OCI-LY3 (cell line): Measurements from ENCODE around the gene SRPK3.
"Not testable (repeated sequence)": the region's sequence is repeated elsewhere in the genome, so short reads cannot be mapped to it uniquely, and the experiment has no call there.

Experiments used
- H2AFZ ChIP-seq: fragments of 200-600, 300-600 bp; shearing (Covaris generic); 2 replicates; pipeline ENCODE4 v1.6.0; 2014; ENCODE audit warnings: antibody characterized with exemption, low read depth, low read length
- H3K27ac ChIP-seq: fragments of 200-600, 300-600 bp; sonication (generic); 2 replicates; pipeline ENCODE4 v1.5.1; 2014; ENCODE audit warnings: mild to moderate bottlenecking, low read length, moderate library complexity, mixed read lengths
- H3K27me3 ChIP-seq: fragments of 200-600, 300-600 bp; sonication (generic); 2 replicates; pipeline ENCODE4 v1.6.1; 2014; ENCODE audit warnings: low read depth, low read length, mixed read lengths
- H3K36me3 ChIP-seq: fragments of 200-600, 300-600 bp; sonication (generic); replicated peaks from 2 replicates; pipeline ENCODE3; 2014; ENCODE audit warnings: low read depth, low read length, mixed read lengths
- H3K4me1 ChIP-seq: fragments of 300-600, 200-600 bp; sonication (generic); 2 replicates; pipeline ENCODE4 v1.6.1; 2014; ENCODE audit warnings: low read length, mixed read lengths
- H3K4me2 ChIP-seq: fragments of 200-600, 300-600 bp; sonication (generic); 2 replicates; pipeline ENCODE4 v1.6.1; 2014; ENCODE audit warnings: low read length, mixed read lengths
- H3K4me3 ChIP-seq: fragments of 300-600, 200-600 bp; sonication (generic); 2 replicates; pipeline ENCODE4 v1.5.1; 2014; ENCODE audit warnings: antibody characterized with exemption, mild to moderate bottlenecking, low read length, moderate library complexity
- H3K79me2 ChIP-seq: fragments of 300-600, 200-600 bp; shearing (Covaris generic); 2 replicates; pipeline ENCODE4 v1.6.1; 2014; ENCODE audit warnings: mild to moderate bottlenecking, low read length, mixed read lengths
- H3K9ac ChIP-seq: fragments of 300-600, 200-600 bp; shearing (Covaris generic); 2 replicates; pipeline ENCODE4 v1.6.0; 2014; ENCODE audit warnings: mild to moderate bottlenecking, low read length, moderate library complexity
- H3K9me3 ChIP-seq: fragments of 200-600, 300-600 bp; shearing (Covaris generic); 2 replicates; pipeline ENCODE4 v1.6.1; 2014; ENCODE audit warnings: low read length, mixed read lengths; ENCODE audit not compliant: insufficient read depth
- H4K20me1 ChIP-seq: fragments of 200-600, 300-600 bp; sonication (generic); 2 replicates; pipeline ENCODE4 v1.6.1; 2016; ENCODE audit warnings: low read length, mixed read lengths; ENCODE audit not compliant: insufficient read depth
- CTCF ChIP-seq: fragments of 200-600, 300-600 bp; sonication (generic); IDR thresholded peaks from 2 replicates; pipeline ENCODE4 v1.5.1; 2014; ENCODE audit warnings: antibody characterized with exemption, low read length, low read depth
- EZH2phosphoT487 ChIP-seq: fragments of 200-600 bp; shearing (Covaris generic); IDR thresholded peaks from 2 replicates; pipeline ENCODE4 v1.6.1; 2018; ENCODE audit warnings: antibody characterized with exemption, mixed run types, low read depth

The SRPK3 gene

DNA sequence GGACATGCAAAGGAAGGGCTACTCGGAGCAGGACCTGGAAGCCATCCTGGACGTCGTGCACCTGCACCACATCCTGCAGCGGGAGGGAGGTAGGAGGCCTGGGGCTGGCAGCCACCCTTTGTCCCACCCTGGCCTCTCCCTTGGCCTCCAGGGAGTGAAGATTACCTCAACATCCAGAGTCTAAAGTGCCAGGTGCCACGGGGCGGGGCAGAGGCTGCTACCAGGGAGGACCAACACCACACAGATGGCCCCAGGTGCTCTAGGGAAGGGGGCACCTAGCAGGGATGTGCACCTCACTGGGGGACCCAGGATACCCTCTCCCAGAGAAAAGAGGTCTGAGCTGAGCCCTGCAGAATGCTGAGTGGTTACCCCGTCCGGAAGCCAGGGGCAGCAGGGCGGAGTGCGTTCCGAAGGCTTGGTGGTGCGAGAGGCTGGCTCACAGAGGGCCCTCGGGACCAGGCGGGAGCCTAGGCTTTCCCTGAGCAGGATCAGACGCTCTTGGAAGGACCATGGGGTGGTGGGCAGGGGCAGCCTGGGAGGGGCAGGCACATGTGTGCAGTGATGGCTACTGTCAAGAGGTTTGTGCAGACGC lies 40.1 kb upstream of the SRPK3 start:
- TF ChIP-seq EZH2phosphoT487 (no peak), CTCF (no peak)
- no peak overlapping the region for H3K4me3 ChIP-seq
- H3K27me3 ChIP-seq: no peaks in the 10 kb centered on the region
- H3K4me1 ChIP-seq: no peaks in the 10 kb centered on the region
- no peaks in the 10 kb centered on the region for H4K20me1 ChIP-seq
- H3K36me3 ChIP-seq: no peaks in the 10 kb centered on the region
- no peak overlapping the region for H2AFZ ChIP-seq
- H3K4me2 ChIP-seq: no peak overlapping the region
- H3K9ac ChIP-seq: no peak overlapping the region
- no peaks in the 10 kb centered on the region for H3K79me2 ChIP-seq
- H3K9me3 ChIP-seq: no peaks in the 10 kb centered on the region
- H3K27ac ChIP-seq: no peak overlapping the region

DNA sequence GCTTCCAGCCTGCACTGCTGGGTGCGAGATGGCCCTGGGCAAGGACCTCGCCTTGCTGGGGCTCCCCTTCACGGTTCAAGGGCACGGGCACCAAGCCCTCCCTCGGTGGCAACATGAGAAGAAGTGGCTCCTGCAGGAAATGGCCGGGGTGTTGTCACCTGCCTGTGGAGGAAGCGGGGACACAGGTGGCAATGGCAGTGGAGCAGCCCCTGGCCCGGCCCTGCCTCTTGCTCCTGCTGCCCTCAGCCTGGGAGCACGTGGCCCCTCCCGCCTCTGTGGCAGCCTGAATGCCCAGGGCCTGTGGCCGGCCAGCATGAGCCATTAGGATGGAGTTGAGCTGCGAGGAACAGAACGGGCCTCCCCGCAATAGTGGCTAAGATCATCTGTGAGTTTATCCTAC lies 39.4 kb upstream of the SRPK3 start:
- no peaks in the 10 kb centered on the region for H3K36me3 ChIP-seq
- no peak overlapping the region for H3K4me3 ChIP-seq
- no peaks in the 10 kb centered on the region for H3K4me1 ChIP-seq
- no peak overlapping the region for H3K4me2 ChIP-seq
- H3K27me3 ChIP-seq: no peaks in the 10 kb centered on the region
- H3K79me2 ChIP-seq: no peaks in the 10 kb centered on the region
- TF ChIP-seq CTCF: no peak
- TF ChIP-seq EZH2phosphoT487: no peak
- H3K27ac ChIP-seq: no peak overlapping the region
- no peaks in the 10 kb centered on the region for H4K20me1 ChIP-seq
- H3K9me3 ChIP-seq: no peaks in the 10 kb centered on the region
- no peak overlapping the region for H2AFZ ChIP-seq
- H3K9ac ChIP-seq: no peak overlapping the region

DNA sequence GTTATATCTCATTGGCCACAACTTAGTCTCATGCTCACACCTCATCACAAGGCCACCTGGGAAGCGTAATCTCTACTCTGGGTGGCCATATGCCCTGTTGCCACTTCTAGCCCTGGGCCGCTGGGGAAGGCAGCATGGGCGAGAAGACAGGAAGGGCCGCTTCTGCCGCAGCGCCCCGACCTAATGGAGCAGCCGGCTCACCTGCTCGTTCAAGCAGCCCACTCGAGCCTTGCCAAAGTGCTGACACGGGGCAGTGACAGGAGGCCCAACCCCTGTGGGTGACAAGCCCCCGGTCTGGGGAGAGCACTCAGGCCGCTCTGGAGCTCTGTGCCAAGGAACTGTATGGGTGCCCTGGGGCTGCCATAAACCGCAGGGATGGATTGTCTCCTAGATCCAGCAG lies 38.7 kb upstream of the SRPK3 start:
- not testable (repeated sequence) for H3K27ac ChIP-seq, H3K4me1 ChIP-seq, H2AFZ ChIP-seq, H3K9me3 ChIP-seq, H3K79me2 ChIP-seq, H4K20me1 ChIP-seq, H3K27me3 ChIP-seq, H3K4me3 ChIP-seq, H3K36me3 ChIP-seq, H3K9ac ChIP-seq, H3K4me2 ChIP-seq

DNA sequence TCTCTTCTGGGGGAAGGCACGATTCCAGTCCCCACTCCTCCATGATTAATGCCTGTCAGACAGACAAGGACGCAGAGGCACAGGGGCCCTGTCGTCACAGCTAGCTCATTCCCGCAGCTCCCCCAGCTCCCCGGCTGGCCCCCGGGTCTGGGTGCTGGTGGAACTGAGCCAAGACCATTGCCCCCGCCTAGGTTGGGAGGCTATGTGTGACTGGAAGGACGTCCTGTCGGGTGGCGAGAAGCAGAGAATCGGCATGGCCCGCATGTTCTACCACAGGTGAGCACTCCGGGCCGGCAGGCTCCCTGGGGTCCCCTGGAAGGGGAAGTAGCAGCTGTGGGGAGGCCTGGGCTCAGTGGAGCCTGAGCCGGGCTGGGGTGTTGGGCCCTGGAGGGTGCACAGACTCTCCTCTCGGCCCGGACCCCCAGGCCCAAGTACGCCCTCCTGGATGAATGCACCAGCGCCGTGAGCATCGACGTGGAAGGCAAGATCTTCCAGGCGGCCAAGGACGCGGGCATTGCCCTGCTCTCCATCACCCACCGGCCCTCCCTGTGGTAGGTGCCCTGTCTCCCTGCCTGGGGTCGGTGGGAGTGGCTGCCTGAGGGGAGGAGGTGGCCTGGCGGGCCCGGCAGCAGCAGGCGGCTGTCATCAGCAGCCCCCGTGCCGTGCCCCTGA lies 37.9 kb upstream of the SRPK3 start:
- not testable (repeated sequence) for H3K36me3 ChIP-seq, H3K27me3 ChIP-seq, H2AFZ ChIP-seq, H3K9me3 ChIP-seq, H3K9ac ChIP-seq, H3K4me3 ChIP-seq, H3K4me1 ChIP-seq, H3K27ac ChIP-seq, H4K20me1 ChIP-seq, H3K4me2 ChIP-seq, H3K79me2 ChIP-seq

- H3K9me3 ChIP-seq, H2AFZ ChIP-seq, H3K27ac ChIP-seq, H3K36me3 ChIP-seq, H4K20me1 ChIP-seq, H3K79me2 ChIP-seq, H3K27me3 ChIP-seq, H3K4me3 ChIP-seq, H3K9ac ChIP-seq, H3K4me1 ChIP-seq: not testable (repeated sequence)
- peak overlapping the region; percentile 50; the same call in 1 of the 2 replicates for H3K4me2 ChIP-seq
Measured at GRCh38 chrX:153743468-153744209, 37.2 kb upstream of the SRPK3 start.
